Mammary epithelial cell (primary cell): Measurements from ENCODE around the gene NISCH.

Experiments
- CTCF ChIP-seq, 2 donors: IDR thresholded peaks in 1 of 2; conservative IDR thresholded peaks in 1 of 2; 2 replicates each; pipeline ENCODE4 v1.5.1; 2011 to 2012; ENCODE audit warnings: inconsistent platforms in 2 of 2, low read length in 2 of 2, mild to moderate bottlenecking in 2 of 2, control low read depth in 1 of 2, low read depth in 1 of 2; ENCODE audit not compliant: insufficient read depth in 1 of 2; ENCODE audit errors: extremely low read depth in 1 of 2
- EZH2 ChIP-seq: IDR thresholded peaks from 2 replicates; pipeline ENCODE4 v1.6.1; 2012; ENCODE audit warnings: low read length, inconsistent platforms, borderline replicate concordance

- TF ChIP-seq CTCF (conservative IDR thresholded peaks at IDR 0.05 in 1 of 2, IDR thresholded peaks at IDR 0.05 in 1 of 2; ENCODE audit: extremely low read depth in 1 of 2, insufficient read depth in 1 of 2, low read depth in 1 of 2, low read length in 2 of 2) (no peak), EZH2 (no peak)
Measured at GRCh38 chr3:52454250-52454937, 1.0 kb upstream of the NISCH start.
